HL-60 (cell line): ENCODE measurements around the gene SLC6A18.

Source experiments
- GABPA ChIP-seq: IDR thresholded peaks from 2 replicates; pipeline ENCODE4 v1.6.1; 2012; ENCODE audit warnings: low read depth
- POLR2AphosphoS5 ChIP-seq: IDR thresholded peaks from 2 replicates; pipeline ENCODE4 v1.6.1; 2012; ENCODE audit warnings: low read depth
- SPI1 ChIP-seq: IDR thresholded peaks from 2 replicates; pipeline ENCODE4 v1.6.1; 2012; ENCODE audit warnings: low read depth, mild to moderate bottlenecking, borderline replicate concordance
- TF ChIP-seq, protein P1 (sequence below): IDR thresholded peaks from one replicate; pipeline ENCODE4 v1.5.1; 2011; ENCODE audit warnings: low read length, control low read depth, inconsistent platforms; ENCODE audit not compliant: insufficient read depth
- TF ChIP-seq, protein P2 (sequence below): IDR thresholded peaks from 2 replicates; pipeline ENCODE4 v1.6.1; 2012; ENCODE audit warnings: low read depth; ENCODE audit not compliant: insufficient replicate concordance

DNA sequence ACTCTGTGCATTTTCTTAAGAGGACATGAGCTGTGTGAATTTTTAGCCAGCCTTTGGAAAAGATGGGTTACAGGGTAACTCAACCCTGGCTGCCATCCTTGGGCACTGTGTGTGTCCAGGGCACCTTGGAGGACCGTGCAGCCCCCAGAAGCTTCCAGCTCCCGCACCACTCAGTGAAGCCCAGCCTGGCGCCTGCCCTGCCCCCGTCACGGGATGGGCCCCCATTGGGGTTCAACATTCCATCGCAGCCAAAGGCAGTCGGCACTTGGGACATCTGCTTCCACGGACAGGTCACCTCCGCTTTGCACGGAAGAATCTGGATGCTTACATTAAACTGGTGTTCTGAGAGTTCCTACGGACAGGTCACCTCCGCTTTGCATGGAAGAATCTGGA, 1.9 kb upstream of the SLC6A18 start:
- TF ChIP-seq SPI1 (no peak), GABPA (no peak), POLR2AphosphoS5 (no peak)
- TF ChIP-seq, protein P1, sequence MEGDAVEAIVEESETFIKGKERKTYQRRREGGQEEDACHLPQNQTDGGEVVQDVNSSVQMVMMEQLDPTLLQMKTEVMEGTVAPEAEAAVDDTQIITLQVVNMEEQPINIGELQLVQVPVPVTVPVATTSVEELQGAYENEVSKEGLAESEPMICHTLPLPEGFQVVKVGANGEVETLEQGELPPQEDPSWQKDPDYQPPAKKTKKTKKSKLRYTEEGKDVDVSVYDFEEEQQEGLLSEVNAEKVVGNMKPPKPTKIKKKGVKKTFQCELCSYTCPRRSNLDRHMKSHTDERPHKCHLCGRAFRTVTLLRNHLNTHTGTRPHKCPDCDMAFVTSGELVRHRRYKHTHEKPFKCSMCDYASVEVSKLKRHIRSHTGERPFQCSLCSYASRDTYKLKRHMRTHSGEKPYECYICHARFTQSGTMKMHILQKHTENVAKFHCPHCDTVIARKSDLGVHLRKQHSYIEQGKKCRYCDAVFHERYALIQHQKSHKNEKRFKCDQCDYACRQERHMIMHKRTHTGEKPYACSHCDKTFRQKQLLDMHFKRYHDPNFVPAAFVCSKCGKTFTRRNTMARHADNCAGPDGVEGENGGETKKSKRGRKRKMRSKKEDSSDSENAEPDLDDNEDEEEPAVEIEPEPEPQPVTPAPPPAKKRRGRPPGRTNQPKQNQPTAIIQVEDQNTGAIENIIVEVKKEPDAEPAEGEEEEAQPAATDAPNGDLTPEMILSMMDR: no peak
- TF ChIP-seq, protein P2, sequence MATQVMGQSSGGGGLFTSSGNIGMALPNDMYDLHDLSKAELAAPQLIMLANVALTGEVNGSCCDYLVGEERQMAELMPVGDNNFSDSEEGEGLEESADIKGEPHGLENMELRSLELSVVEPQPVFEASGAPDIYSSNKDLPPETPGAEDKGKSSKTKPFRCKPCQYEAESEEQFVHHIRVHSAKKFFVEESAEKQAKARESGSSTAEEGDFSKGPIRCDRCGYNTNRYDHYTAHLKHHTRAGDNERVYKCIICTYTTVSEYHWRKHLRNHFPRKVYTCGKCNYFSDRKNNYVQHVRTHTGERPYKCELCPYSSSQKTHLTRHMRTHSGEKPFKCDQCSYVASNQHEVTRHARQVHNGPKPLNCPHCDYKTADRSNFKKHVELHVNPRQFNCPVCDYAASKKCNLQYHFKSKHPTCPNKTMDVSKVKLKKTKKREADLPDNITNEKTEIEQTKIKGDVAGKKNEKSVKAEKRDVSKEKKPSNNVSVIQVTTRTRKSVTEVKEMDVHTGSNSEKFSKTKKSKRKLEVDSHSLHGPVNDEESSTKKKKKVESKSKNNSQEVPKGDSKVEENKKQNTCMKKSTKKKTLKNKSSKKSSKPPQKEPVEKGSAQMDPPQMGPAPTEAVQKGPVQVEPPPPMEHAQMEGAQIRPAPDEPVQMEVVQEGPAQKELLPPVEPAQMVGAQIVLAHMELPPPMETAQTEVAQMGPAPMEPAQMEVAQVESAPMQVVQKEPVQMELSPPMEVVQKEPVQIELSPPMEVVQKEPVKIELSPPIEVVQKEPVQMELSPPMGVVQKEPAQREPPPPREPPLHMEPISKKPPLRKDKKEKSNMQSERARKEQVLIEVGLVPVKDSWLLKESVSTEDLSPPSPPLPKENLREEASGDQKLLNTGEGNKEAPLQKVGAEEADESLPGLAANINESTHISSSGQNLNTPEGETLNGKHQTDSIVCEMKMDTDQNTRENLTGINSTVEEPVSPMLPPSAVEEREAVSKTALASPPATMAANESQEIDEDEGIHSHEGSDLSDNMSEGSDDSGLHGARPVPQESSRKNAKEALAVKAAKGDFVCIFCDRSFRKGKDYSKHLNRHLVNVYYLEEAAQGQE: no peak
